Measurements from ENCODE around the gene NPTX1. TPM values are rescaled to one million over a fixed set of nuclear protein-coding genes. Genes with fewer than 3 reads are reported as not detected.

Gene NPTX1
- total RNA-seq, 1 donor from 2014 or later = not detected

DNA sequence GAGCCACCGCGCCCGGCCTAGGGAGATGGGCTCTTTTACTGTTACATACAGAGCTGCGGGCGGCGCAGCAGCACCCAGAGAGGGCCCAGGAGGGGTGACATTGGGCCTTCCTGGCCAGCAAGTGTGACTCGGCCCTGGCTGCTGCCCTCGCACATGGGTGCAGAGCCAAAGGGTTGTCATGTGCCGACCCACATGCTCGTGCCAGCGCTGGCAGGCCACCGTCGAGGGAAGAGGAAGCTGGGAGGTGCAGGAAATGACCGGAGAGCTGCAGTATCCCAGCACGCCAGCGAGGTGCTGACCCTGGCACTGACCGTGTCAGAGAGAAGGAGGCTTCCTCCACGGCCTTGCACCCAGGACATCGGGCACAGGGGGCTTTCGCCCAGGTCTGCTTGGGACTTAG lies 53.4 kb downstream of the NPTX1 start:
- TF ChIP-seq, protein P1, sequence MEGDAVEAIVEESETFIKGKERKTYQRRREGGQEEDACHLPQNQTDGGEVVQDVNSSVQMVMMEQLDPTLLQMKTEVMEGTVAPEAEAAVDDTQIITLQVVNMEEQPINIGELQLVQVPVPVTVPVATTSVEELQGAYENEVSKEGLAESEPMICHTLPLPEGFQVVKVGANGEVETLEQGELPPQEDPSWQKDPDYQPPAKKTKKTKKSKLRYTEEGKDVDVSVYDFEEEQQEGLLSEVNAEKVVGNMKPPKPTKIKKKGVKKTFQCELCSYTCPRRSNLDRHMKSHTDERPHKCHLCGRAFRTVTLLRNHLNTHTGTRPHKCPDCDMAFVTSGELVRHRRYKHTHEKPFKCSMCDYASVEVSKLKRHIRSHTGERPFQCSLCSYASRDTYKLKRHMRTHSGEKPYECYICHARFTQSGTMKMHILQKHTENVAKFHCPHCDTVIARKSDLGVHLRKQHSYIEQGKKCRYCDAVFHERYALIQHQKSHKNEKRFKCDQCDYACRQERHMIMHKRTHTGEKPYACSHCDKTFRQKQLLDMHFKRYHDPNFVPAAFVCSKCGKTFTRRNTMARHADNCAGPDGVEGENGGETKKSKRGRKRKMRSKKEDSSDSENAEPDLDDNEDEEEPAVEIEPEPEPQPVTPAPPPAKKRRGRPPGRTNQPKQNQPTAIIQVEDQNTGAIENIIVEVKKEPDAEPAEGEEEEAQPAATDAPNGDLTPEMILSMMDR (conservative IDR thresholded peaks at IDR 0.05; ENCODE audit: low read depth, low read length) = no peak
- H3K4me3 ChIP-seq (ENCODE audit: low read depth, low read length) = no peak overlapping the region
- no peak for DNase-seq (ENCODE audit: low read depth)

DNA sequence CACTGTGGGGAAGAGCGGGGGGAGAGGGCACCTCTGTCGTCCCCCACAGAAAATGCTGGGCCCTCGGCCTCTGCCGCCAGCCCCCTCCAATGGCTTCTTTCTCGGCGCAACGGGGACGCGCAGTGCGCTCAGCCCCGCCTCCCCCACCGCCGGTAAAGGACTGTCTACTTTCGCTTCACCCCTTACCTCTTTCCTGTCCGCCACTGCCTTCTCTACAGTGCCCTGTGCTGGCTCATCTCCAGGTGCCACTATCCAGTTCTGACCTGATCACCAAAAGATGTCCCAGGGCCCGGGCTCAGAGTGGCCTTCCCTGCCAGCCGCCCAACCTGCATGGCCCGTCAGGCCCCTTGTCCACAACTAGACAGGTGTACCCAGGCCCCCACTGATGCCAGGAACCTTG lies 54.1 kb downstream of the NPTX1 start:
- no peak overlapping the region for H3K4me3 ChIP-seq (ENCODE audit: low read depth, low read length)
- no peak for DNase-seq (ENCODE audit: low read depth)
- TF ChIP-seq, protein P1 (conservative IDR thresholded peaks at IDR 0.05; ENCODE audit: low read depth, low read length) = no peak

DNA sequence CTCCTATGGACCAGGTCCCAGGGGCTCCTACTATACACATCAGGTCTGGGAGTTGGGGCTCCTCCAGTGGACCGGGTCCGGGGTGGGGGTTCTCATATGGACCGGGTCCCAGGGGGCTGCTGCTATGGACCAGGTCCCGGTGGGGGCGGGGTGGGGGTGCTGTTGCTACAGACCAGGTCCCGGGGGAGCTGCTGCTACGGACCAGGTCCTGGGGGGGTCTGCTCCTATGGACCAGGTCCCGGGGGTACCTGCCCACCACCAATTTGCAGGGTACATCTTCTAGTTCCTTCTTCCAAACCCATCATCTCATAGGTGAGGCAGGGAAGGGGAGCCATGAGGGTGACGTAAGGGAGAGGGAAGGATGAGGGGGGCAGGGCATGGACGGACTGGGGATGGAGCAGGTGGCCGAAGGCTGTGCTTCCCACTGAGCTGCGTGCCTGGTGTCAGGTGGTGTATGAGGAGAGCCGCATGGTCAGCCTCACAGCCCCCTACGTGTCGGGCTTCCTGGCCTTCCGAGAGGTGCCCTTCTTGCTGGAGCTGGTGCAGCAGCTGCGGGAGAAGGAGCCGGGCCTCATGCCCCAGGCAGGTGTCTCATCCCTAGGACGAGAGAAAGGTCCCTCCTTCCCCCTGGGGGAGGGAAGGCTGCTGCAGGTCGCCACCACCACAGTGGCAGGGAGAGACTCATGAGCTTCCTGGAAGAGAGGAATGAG lies 54.9 kb downstream of the NPTX1 start:
- TF ChIP-seq, protein P1 (conservative IDR thresholded peaks at IDR 0.05; ENCODE audit: low read depth, low read length) = no peak
- no peak overlapping the region for H3K4me3 ChIP-seq (ENCODE audit: low read depth, low read length)
- no peak for DNase-seq (ENCODE audit: low read depth)

DNA sequence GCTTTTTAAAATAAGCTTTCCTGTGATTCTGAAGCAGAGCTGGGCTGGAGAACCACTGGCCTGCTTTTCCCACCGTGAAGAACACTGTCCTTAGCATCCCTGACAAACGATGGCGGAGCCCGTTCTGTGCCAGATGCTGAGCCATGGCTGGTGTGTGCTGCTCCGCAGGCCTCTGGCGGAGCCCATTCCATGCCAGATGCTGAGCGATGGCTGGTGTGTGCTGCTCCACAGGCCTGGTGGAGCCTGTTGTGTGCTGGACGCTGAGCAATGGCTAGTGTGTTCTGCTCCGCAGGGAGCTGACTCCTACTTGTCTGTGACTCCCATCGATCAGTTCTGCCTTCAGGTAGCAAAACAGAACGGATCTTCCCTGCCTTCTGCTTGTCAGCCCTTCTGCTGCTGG lies 57.2 kb downstream of the NPTX1 start:
- no peak for DNase-seq (ENCODE audit: low read depth)
- H3K4me3 ChIP-seq (ENCODE audit: low read depth, low read length) = no peak overlapping the region
- TF ChIP-seq, protein P1 (conservative IDR thresholded peaks at IDR 0.05; ENCODE audit: low read depth, low read length) = no peak

DNA sequence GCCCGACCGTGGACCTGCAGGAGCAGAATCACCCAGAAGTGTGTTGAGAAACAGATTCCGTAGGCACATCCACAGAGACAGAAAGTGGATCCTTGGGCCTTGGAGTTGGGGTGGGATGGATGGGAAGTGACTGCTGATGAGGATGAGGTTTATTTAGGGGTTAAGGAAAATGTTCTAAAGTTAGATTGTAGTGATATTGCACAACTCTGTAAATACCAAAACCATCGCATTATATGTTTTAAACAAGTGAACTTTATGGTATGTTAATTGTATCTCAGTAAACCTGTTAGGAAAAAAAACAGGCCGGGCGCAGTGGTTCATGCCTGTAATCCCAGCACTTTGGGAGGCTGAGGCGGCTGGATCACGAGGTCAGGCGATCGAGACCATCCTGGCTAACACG lies 57.8 kb downstream of the NPTX1 start:
- TF ChIP-seq, protein P1 (conservative IDR thresholded peaks at IDR 0.05; ENCODE audit: low read depth, low read length) = no peak
- H3K4me3 ChIP-seq (ENCODE audit: low read depth, low read length) = no peak overlapping the region
- no peak for DNase-seq (ENCODE audit: low read depth)

Other genes with a start within 250 kb of the NPTX1 start
- gene RNF213, start 215.8 kb downstream of the NPTX1 start, total RNA-seq = 29.4 and 80.5 TPM in 2 replicates
- 8.5 and 13.5 TPM in 2 replicates for gene ENDOV, start 61.4 kb downstream of the NPTX1 start, total RNA-seq
- 17.9 and 24.4 TPM in 2 replicates for gene RPTOR, start 68.2 kb upstream of the NPTX1 start, total RNA-seq